K562 (cell line): ENCODE results near the gene FRRS1. TPM values are rescaled to one million over a fixed set of nuclear protein-coding genes. Genes with fewer than 3 reads are reported as not detected.

Experiments
- CBX3 ChIP-seq, 2 experiments: IDR thresholded peaks; 1 replicate in 1 of 2; 2 replicates in 1 of 2; pipeline ENCODE4 v1.6.1; 2012; ENCODE audit warnings: inconsistent platforms in 2 of 2, low read length in 2 of 2, borderline replicate concordance in 1 of 2, control low read depth in 1 of 2
- EP400 ChIP-seq: fragments of 450-650 bp; IDR thresholded peaks from 2 replicates; pipeline ENCODE4 v1.6.1; 2017; ENCODE audit warnings: antibody characterized with exemption, mild to moderate bottlenecking, moderate library complexity
- L3MBTL2 ChIP-seq: fragments of 450-650 bp; IDR thresholded peaks from 2 replicates; pipeline ENCODE4 v1.6.1; 2016; ENCODE audit warnings: mild to moderate bottlenecking, moderate library complexity
- RFX7 ChIP-seq: fragments of 250-450 bp; sonication (Bioruptor Pico); IDR thresholded peaks from 2 replicates; pipeline ENCODE4 v1.5.1; 2021; ENCODE audit warnings: mild to moderate bottlenecking
- SETDB1 ChIP-seq: IDR thresholded peaks from one replicate; pipeline ENCODE4 v1.6.1; 2012; ENCODE audit warnings: low read length, control low read depth, inconsistent platforms
- SMARCC2 ChIP-seq: fragments of 450-650 bp; IDR thresholded peaks from 2 replicates; pipeline ENCODE4 v1.6.1; 2017; ENCODE audit warnings: antibody characterized with exemption, moderate library complexity, mild to moderate bottlenecking, low read depth
- U2AF1 ChIP-seq: fragments of 200-400 bp; formaldehyde crosslinking; optimal IDR thresholded peaks from 2 replicates; pipeline ENCODE3; 2017; ENCODE audit warnings: mild to moderate bottlenecking, low read depth, low read length, moderate library complexity
- ZC3H11A ChIP-seq: IDR thresholded peaks from 2 replicates; pipeline ENCODE4 v1.6.1; 2012; ENCODE audit warnings: low read depth, low read length, improper control_type of control experiment
- ZNF512 ChIP-seq: IDR thresholded peaks from 2 replicates; pipeline ENCODE4 v1.6.1; 2016; ENCODE audit warnings: missing genetic modification characterization, missing compliant biosample characterization
- ZNF592 ChIP-seq: fragments of 450-650 bp; IDR thresholded peaks from 2 replicates; pipeline ENCODE4 v1.6.1; 2017; ENCODE audit warnings: antibody characterized with exemption, mild to moderate bottlenecking
- polyA plus RNA-seq, 8 experiments: library from polyadenylated mRNA; depleted of rRNA in 4 of 8; stranded (reverse) in 5 of 8; unstranded in 3 of 8; fragments of >200 nt; fragmentation: Nextera tagmentation in 2 of 8; fragmentation: Illumina TruSeq in 1 of 8; extraction: Ambion mirVana in 2 of 8; extraction: Trizol in 1 of 8; gene quantifications; 2 replicates each; pipeline versions ENCODE4 v1.2.1 to v1.2.3, GENCODE V29; 2011 to 2014; ENCODE audit warnings: inconsistent platforms in 1 of 8, missing spikeins in 1 of 8
- total RNA-seq, 7 experiments: library from RNA; depleted of rRNA in 6 of 7; stranded (reverse); fragments of >200 nt in 6 of 7; fragmentation: Illumina TruSeq in 2 of 7; extraction: Trizol in 2 of 7; gene quantifications; 2 replicates each; pipeline versions ENCODE4 v1.2.1 to v1.2.3, GENCODE V29; 2011 to 2021; ENCODE audit warnings: low replicate concordance in 1 of 7
- TF ChIP-seq, protein P1 (sequence below): fragments of 450-650 bp; IDR thresholded peaks from 2 replicates; pipeline ENCODE4 v1.6.1; 2016; ENCODE audit warnings: mild to moderate bottlenecking, moderate library complexity

The FRRS1 gene
- total and polyA plus RNA-seq, 9 of the 15 experiments (the other 6 are each of a cell fraction or from before 2014, with no cell fraction given), result 0.87 to 54.0 (median 23.7) TPM

DNA sequence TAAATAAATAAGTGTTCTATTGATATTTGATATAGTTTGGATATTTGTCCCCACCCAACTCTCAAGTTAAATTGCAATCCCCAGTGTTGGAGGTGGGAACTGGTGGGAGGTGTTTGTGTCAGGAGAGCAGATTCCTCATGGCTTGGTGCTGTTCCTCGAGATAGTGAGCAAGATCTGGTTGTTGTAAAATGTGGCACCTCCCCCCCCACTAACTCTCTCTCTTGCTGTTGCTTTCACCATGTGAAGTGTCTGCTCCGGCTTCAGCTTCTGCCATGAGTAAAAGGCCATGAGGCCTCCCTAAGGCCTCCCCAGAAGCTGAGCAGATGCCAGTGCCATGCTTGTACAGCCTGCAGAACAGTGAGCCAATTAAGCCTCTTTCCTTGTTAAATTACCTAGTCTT is 20.8 kb downstream of the FRRS1 start (continued):
- TF ChIP-seq, protein P1, sequence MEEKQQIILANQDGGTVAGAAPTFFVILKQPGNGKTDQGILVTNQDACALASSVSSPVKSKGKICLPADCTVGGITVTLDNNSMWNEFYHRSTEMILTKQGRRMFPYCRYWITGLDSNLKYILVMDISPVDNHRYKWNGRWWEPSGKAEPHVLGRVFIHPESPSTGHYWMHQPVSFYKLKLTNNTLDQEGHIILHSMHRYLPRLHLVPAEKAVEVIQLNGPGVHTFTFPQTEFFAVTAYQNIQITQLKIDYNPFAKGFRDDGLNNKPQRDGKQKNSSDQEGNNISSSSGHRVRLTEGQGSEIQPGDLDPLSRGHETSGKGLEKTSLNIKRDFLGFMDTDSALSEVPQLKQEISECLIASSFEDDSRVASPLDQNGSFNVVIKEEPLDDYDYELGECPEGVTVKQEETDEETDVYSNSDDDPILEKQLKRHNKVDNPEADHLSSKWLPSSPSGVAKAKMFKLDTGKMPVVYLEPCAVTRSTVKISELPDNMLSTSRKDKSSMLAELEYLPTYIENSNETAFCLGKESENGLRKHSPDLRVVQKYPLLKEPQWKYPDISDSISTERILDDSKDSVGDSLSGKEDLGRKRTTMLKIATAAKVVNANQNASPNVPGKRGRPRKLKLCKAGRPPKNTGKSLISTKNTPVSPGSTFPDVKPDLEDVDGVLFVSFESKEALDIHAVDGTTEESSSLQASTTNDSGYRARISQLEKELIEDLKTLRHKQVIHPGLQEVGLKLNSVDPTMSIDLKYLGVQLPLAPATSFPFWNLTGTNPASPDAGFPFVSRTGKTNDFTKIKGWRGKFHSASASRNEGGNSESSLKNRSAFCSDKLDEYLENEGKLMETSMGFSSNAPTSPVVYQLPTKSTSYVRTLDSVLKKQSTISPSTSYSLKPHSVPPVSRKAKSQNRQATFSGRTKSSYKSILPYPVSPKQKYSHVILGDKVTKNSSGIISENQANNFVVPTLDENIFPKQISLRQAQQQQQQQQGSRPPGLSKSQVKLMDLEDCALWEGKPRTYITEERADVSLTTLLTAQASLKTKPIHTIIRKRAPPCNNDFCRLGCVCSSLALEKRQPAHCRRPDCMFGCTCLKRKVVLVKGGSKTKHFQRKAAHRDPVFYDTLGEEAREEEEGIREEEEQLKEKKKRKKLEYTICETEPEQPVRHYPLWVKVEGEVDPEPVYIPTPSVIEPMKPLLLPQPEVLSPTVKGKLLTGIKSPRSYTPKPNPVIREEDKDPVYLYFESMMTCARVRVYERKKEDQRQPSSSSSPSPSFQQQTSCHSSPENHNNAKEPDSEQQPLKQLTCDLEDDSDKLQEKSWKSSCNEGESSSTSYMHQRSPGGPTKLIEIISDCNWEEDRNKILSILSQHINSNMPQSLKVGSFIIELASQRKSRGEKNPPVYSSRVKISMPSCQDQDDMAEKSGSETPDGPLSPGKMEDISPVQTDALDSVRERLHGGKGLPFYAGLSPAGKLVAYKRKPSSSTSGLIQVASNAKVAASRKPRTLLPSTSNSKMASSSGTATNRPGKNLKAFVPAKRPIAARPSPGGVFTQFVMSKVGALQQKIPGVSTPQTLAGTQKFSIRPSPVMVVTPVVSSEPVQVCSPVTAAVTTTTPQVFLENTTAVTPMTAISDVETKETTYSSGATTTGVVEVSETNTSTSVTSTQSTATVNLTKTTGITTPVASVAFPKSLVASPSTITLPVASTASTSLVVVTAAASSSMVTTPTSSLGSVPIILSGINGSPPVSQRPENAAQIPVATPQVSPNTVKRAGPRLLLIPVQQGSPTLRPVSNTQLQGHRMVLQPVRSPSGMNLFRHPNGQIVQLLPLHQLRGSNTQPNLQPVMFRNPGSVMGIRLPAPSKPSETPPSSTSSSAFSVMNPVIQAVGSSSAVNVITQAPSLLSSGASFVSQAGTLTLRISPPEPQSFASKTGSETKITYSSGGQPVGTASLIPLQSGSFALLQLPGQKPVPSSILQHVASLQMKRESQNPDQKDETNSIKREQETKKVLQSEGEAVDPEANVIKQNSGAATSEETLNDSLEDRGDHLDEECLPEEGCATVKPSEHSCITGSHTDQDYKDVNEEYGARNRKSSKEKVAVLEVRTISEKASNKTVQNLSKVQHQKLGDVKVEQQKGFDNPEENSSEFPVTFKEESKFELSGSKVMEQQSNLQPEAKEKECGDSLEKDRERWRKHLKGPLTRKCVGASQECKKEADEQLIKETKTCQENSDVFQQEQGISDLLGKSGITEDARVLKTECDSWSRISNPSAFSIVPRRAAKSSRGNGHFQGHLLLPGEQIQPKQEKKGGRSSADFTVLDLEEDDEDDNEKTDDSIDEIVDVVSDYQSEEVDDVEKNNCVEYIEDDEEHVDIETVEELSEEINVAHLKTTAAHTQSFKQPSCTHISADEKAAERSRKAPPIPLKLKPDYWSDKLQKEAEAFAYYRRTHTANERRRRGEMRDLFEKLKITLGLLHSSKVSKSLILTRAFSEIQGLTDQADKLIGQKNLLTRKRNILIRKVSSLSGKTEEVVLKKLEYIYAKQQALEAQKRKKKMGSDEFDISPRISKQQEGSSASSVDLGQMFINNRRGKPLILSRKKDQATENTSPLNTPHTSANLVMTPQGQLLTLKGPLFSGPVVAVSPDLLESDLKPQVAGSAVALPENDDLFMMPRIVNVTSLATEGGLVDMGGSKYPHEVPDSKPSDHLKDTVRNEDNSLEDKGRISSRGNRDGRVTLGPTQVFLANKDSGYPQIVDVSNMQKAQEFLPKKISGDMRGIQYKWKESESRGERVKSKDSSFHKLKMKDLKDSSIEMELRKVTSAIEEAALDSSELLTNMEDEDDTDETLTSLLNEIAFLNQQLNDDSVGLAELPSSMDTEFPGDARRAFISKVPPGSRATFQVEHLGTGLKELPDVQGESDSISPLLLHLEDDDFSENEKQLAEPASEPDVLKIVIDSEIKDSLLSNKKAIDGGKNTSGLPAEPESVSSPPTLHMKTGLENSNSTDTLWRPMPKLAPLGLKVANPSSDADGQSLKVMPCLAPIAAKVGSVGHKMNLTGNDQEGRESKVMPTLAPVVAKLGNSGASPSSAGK, result peak; percentile 80
- TF ChIP-seq RFX7 (CRISPR knock-in tag), result no peak
- peak; percentile 76 for TF ChIP-seq ZNF592
- peak; percentile 72 for TF ChIP-seq L3MBTL2
- TF ChIP-seq ZC3H11A, result no peak
- no peak for TF ChIP-seq CBX3 (IDR thresholded peaks at IDR 0.05; ENCODE audit: borderline replicate concordance in 1 of 2, low read length in 2 of 2)
- TF ChIP-seq U2AF1, result no peak
- TF ChIP-seq ZNF512 (tag), result no peak
- TF ChIP-seq SETDB1, result no peak
- TF ChIP-seq SMARCC2, result no peak
- peak; percentile 27; the same call in 1 of the 2 replicates for TF ChIP-seq EP400
